ENCODE measurements around the gene ATP7B. TPM values are rescaled to one million over a fixed set of nuclear protein-coding genes. Genes with fewer than 3 reads are reported as not detected.

Gene ATP7B
- total RNA-seq, 1 experiment from 2014 or later: 11.6 TPM

- DNase-seq (ENCODE audit: low spot score): no peak
- Mint-ChIP-seq H3K27me3 (ENCODE audit: low read depth) (no peaks in the 10 kb centered on the region), H3K9me3 (no peaks in the 10 kb centered on the region), H3K4me1 (no peaks in the 10 kb centered on the region), H3K36me3 (no peaks in the 10 kb centered on the region), H3K27ac (no peak overlapping the region), H3K4me3 (no peak overlapping the region)
- ChIA-PET POLR2A (interaction anchor here (0.5 kb wide), 1 partner anchor 11 kb away, joined by 6 read pairs; no protein-coding TSS in a partner anchor), CTCF (interaction anchor here (1.1 kb wide), 1 partner anchor 15 kb away, joined by 4 read pairs; no protein-coding TSS in a partner anchor)
- no peak for TF ChIP-seq ZNF425 (CRISPR knock-in tag; conservative IDR thresholded peaks at IDR 0.05)
- TF ChIP-seq NFYB (CRISPR knock-in tag; conservative IDR thresholded peaks at IDR 0.05; ENCODE audit: low read depth): no peak
- TF ChIP-seq E2F4 (CRISPR knock-in tag; IDR thresholded peaks at IDR 0.05; ENCODE audit: borderline replicate concordance, low read depth): no peak
- TF ChIP-seq FOXK1 (CRISPR knock-in tag; IDR thresholded peaks at IDR 0.05): no peak
- TF ChIP-seq RORB (CRISPR knock-in tag; IDR thresholded peaks at IDR 0.05): no peak
- no peak for TF ChIP-seq IRF2 (CRISPR knock-in tag; IDR thresholded peaks at IDR 0.05; ENCODE audit: borderline replicate concordance, low read depth)
- no peak for ATAC-seq
Measured at GRCh38 chr13:51920786-51921185, 90.5 kb downstream of the ATP7B start.

GRCh38 chr13:51920267-51920666 lies 91.0 kb downstream of the ATP7B start:
- Mint-ChIP-seq H3K4me3 (no peak overlapping the region), H3K27ac (no peak overlapping the region), H3K36me3 (no peaks in the 10 kb centered on the region), H3K27me3 (ENCODE audit: low read depth) (no peaks in the 10 kb centered on the region), H3K9me3 (no peaks in the 10 kb centered on the region), H3K4me1 (no peaks in the 10 kb centered on the region)
- ChIA-PET CTCF (interaction anchor here (1.1 kb wide), 1 partner anchor 16 kb away, joined by 4 read pairs; no protein-coding TSS in a partner anchor), POLR2A (interaction anchor here (0.5 kb wide), 1 partner anchor 11 kb away, joined by 6 read pairs; no protein-coding TSS in a partner anchor)
- ATAC-seq (no peak), DNase-seq (ENCODE audit: low spot score) (no peak)
- TF ChIP-seq MAX (CRISPR knock-in tag; IDR thresholded peaks at IDR 0.05): no peak
- TF ChIP-seq E2F4 (CRISPR knock-in tag; IDR thresholded peaks at IDR 0.05; ENCODE audit: borderline replicate concordance, low read depth): no peak
- no peak for TF ChIP-seq ZNF416 (CRISPR knock-in tag; IDR thresholded peaks at IDR 0.05)
- TF ChIP-seq SOX15 (CRISPR knock-in tag; IDR thresholded peaks at IDR 0.05): no peak
- no peak for TF ChIP-seq CREB1 (CRISPR knock-in tag; IDR thresholded peaks at IDR 0.05)
- no peak for TF ChIP-seq NR3C1 (CRISPR knock-in tag; conservative IDR thresholded peaks at IDR 0.05; ENCODE audit: low read depth)
- TF ChIP-seq ZNF317 (CRISPR knock-in tag; IDR thresholded peaks at IDR 0.05; ENCODE audit: borderline replicate concordance, low read depth): no peak
- TF ChIP-seq SP1 (CRISPR knock-in tag; conservative IDR thresholded peaks at IDR 0.05): no peak
- no peak for TF ChIP-seq CDX4 (CRISPR knock-in tag; IDR thresholded peaks at IDR 0.05; ENCODE audit: borderline replicate concordance)
- no peak for TF ChIP-seq ZBTB43 (CRISPR knock-in tag; IDR thresholded peaks at IDR 0.05)
- TF ChIP-seq ERG (CRISPR knock-in tag; IDR thresholded peaks at IDR 0.05): no peak
- no peak for TF ChIP-seq ARID4B (CRISPR knock-in tag; IDR thresholded peaks at IDR 0.05; ENCODE audit: borderline replicate concordance)
- no peak for TF ChIP-seq ZNF281 (CRISPR knock-in tag; IDR thresholded peaks at IDR 0.05)
- no peak for TF ChIP-seq CBFB (CRISPR knock-in tag; IDR thresholded peaks at IDR 0.05; ENCODE audit: low read depth)
